K562 (cell line): ENCODE data around the gene PPP2R2B.

Experiments used
- ELK1 ChIP-seq: sonication (generic); formaldehyde crosslinking; IDR thresholded peaks from 2 replicates; pipeline ENCODE4 v1.8.1; 2022; ENCODE audit warnings: missing genetic modification reagents
- EP300 ChIP-seq: IDR thresholded peaks from 2 replicates; pipeline ENCODE4 v1.6.1; 2012; ENCODE audit warnings: low read length, improper control_type of control experiment
- FOXM1 ChIP-seq, 2 experiments: fragments of 450-650 bp in 1 of 2; sonication (generic) in 1 of 2; formaldehyde crosslinking in 1 of 2; IDR thresholded peaks; 2 replicates each; pipeline versions ENCODE4 v1.6.1 to v1.9.0; 2017 to 2022; ENCODE audit warnings: low read depth in 2 of 2, mild to moderate bottlenecking in 2 of 2, missing genetic modification reagents in 1 of 2, moderate library complexity in 1 of 2
- HDAC6 ChIP-seq: IDR thresholded peaks from 2 replicates; pipeline ENCODE4 v1.6.1; 2012; ENCODE audit warnings: low read depth, mild to moderate bottlenecking, control low read depth, inconsistent platforms, low read length, moderate library complexity
- NR2C2 ChIP-seq, 2 experiments: fragments of 200-800 bp in 1 of 2; sonication (Bioruptor generic) in 1 of 2; sonication (generic) in 1 of 2; formaldehyde crosslinking in 1 of 2; IDR thresholded peaks; 2 replicates each; pipeline versions ENCODE4 v1.6.1 to v1.8.0; 2016 to 2022; ENCODE audit warnings: mild to moderate bottlenecking in 1 of 2, missing compliant biosample characterization in 1 of 2, missing genetic modification characterization in 1 of 2, missing genetic modification reagents in 1 of 2
- POLR2A ChIP-seq: fragments of 450-650 bp; conservative IDR thresholded peaks from 2 replicates; pipeline ENCODE4 v1.6.1; 2016
- POLR2AphosphoS5 ChIP-seq: IDR thresholded peaks from 2 replicates; pipeline ENCODE4 v1.6.1; 2011; ENCODE audit warnings: mild to moderate bottlenecking, low read depth, low read length, moderate library complexity; ENCODE audit not compliant: control insufficient read depth, insufficient read depth
- SIN3A ChIP-seq, 2 experiments: fragments of 150-350 bp in 1 of 2; IDR thresholded peaks; 2 replicates each; pipeline ENCODE4 v1.6.1; 2011 to 2016; ENCODE audit warnings: borderline replicate concordance in 2 of 2, low read depth in 2 of 2, low read length in 2 of 2, mild to moderate bottlenecking in 2 of 2, moderate library complexity in 2 of 2; ENCODE audit not compliant: control insufficient read depth in 1 of 2
- SMARCA4 ChIP-seq: fragments of 450-650 bp; IDR thresholded peaks from 2 replicates; pipeline ENCODE4 v1.6.1; 2016
- SNRNP70 ChIP-seq: fragments of 200-400 bp; formaldehyde crosslinking; optimal IDR thresholded peaks from 2 replicates; pipeline ENCODE3; 2017; ENCODE audit warnings: low read depth, low read length
- TF ChIP-seq, protein P1 (sequence below), 3 experiments: IDR thresholded peaks in 2 of 3; conservative IDR thresholded peaks in 1 of 3; 2 replicates each; pipeline ENCODE4 v1.5.1; 2011 to 2012; ENCODE audit warnings: low read length in 3 of 3, mild to moderate bottlenecking in 3 of 3, control low read depth in 2 of 3, improper control_type of control experiment in 1 of 3, inconsistent platforms in 1 of 3, low read depth in 1 of 3, mixed read lengths in 1 of 3, moderate library complexity in 1 of 3; ENCODE audit not compliant: insufficient read depth in 2 of 3
- TF ChIP-seq, protein P2 (sequence below): sonication (generic); formaldehyde crosslinking; IDR thresholded peaks from 2 replicates; pipeline ENCODE4 v1.8.1; 2023; ENCODE audit warnings: mild to moderate bottlenecking, missing genetic modification reagents
- TF ChIP-seq, protein P3 (sequence below), 2 experiments: IDR thresholded peaks; 2 replicates each; pipeline ENCODE4 v1.6.1; 2011; ENCODE audit warnings: borderline replicate concordance in 1 of 2, control low read depth in 1 of 2, low read depth in 1 of 2, low read length in 1 of 2, mild to moderate bottlenecking in 1 of 2, mixed read lengths in 1 of 2, moderate library complexity in 1 of 2; ENCODE audit not compliant: insufficient read depth in 1 of 2, insufficient read length in 1 of 2, poor library complexity in 1 of 2, severe bottlenecking in 1 of 2; ENCODE audit errors: extremely low read depth in 1 of 2
- TF ChIP-seq, protein P4 (sequence below): sonication (generic); formaldehyde crosslinking; IDR thresholded peaks from 2 replicates; pipeline ENCODE4 v1.9.0; 2022; ENCODE audit warnings: mild to moderate bottlenecking, missing genetic modification reagents

- TF ChIP-seq NR2C2 (CRISPR knock-in tag; IDR thresholded peaks at IDR 0.05), result no peak
- TF ChIP-seq NR2C2 (tag; IDR thresholded peaks at IDR 0.05), result no peak
- TF ChIP-seq SMARCA4, result no peak
- TF ChIP-seq, protein P1, sequence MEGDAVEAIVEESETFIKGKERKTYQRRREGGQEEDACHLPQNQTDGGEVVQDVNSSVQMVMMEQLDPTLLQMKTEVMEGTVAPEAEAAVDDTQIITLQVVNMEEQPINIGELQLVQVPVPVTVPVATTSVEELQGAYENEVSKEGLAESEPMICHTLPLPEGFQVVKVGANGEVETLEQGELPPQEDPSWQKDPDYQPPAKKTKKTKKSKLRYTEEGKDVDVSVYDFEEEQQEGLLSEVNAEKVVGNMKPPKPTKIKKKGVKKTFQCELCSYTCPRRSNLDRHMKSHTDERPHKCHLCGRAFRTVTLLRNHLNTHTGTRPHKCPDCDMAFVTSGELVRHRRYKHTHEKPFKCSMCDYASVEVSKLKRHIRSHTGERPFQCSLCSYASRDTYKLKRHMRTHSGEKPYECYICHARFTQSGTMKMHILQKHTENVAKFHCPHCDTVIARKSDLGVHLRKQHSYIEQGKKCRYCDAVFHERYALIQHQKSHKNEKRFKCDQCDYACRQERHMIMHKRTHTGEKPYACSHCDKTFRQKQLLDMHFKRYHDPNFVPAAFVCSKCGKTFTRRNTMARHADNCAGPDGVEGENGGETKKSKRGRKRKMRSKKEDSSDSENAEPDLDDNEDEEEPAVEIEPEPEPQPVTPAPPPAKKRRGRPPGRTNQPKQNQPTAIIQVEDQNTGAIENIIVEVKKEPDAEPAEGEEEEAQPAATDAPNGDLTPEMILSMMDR (IDR thresholded peaks at IDR 0.05 in 2 of 3, conservative IDR thresholded peaks at IDR 0.05 in 1 of 3; ENCODE audit: insufficient read depth in 2 of 3, low read depth in 1 of 3, low read length in 3 of 3), result no peak
- TF ChIP-seq, protein P2, sequence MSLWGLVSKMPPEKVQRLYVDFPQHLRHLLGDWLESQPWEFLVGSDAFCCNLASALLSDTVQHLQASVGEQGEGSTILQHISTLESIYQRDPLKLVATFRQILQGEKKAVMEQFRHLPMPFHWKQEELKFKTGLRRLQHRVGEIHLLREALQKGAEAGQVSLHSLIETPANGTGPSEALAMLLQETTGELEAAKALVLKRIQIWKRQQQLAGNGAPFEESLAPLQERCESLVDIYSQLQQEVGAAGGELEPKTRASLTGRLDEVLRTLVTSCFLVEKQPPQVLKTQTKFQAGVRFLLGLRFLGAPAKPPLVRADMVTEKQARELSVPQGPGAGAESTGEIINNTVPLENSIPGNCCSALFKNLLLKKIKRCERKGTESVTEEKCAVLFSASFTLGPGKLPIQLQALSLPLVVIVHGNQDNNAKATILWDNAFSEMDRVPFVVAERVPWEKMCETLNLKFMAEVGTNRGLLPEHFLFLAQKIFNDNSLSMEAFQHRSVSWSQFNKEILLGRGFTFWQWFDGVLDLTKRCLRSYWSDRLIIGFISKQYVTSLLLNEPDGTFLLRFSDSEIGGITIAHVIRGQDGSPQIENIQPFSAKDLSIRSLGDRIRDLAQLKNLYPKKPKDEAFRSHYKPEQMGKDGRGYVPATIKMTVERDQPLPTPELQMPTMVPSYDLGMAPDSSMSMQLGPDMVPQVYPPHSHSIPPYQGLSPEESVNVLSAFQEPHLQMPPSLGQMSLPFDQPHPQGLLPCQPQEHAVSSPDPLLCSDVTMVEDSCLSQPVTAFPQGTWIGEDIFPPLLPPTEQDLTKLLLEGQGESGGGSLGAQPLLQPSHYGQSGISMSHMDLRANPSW (CRISPR knock-in tag), result no peak
- TF ChIP-seq EP300, result no peak
- TF ChIP-seq, protein P3, sequence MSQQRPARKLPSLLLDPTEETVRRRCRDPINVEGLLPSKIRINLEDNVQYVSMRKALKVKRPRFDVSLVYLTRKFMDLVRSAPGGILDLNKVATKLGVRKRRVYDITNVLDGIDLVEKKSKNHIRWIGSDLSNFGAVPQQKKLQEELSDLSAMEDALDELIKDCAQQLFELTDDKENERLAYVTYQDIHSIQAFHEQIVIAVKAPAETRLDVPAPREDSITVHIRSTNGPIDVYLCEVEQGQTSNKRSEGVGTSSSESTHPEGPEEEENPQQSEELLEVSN (IDR thresholded peaks at IDR 0.05; ENCODE audit: borderline replicate concordance in 1 of 2, extremely low read depth in 1 of 2, insufficient read depth in 1 of 2, insufficient read length in 1 of 2, low read depth in 1 of 2, low read length in 1 of 2, poor library complexity in 1 of 2, severe bottlenecking in 1 of 2), result no peak
- no peak for TF ChIP-seq FOXM1 (IDR thresholded peaks at IDR 0.05; ENCODE audit: low read depth)
- no peak for TF ChIP-seq FOXM1 (CRISPR knock-in tag; IDR thresholded peaks at IDR 0.05; ENCODE audit: low read depth)
- no peak for TF ChIP-seq POLR2A
- TF ChIP-seq SIN3A (IDR thresholded peaks at IDR 0.05; ENCODE audit: borderline replicate concordance in 2 of 2, control insufficient read depth in 1 of 2, low read depth in 2 of 2, low read length in 2 of 2), result no peak
- TF ChIP-seq, protein P4, sequence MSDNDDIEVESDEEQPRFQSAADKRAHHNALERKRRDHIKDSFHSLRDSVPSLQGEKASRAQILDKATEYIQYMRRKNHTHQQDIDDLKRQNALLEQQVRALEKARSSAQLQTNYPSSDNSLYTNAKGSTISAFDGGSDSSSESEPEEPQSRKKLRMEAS (CRISPR knock-in tag), result no peak
- TF ChIP-seq SNRNP70, result no peak
- no peak for TF ChIP-seq HDAC6
- no peak for TF ChIP-seq ELK1 (CRISPR knock-in tag)
- TF ChIP-seq POLR2AphosphoS5, result no peak
These were observed 13.7 kb upstream of the PPP2R2B start for GRCh38 chr5:146892231-146892630.
